Measurements from ENCODE around the gene MANSC4. TPM values are rescaled to one million over a fixed set of nuclear protein-coding genes. Genes with fewer than 3 reads are reported as not detected.
A peak's percentile ranks its signal among the peaks of the same experiment; 100 is the strongest.

MANSC4 gene
- total RNA-seq (2021; ENCODE audit: unreplicated experiment) (not detected), Bru-seq, nascent RNA (percentile 13 among the genes with signal in this experiment), BruChase-seq, experiment 1, labeled RNA remaining after a 2-hour chase (percentile 9 among the genes with signal in this experiment), BruChase-seq, experiment 2, labeled RNA remaining after a 6-hour chase (percentile 17 among the genes with signal in this experiment)
- polyA plus RNA-seq (2012; ENCODE audit: insufficient read length): not detected
- long read RNA-seq, partial matches to known transcripts: 0 of 1 reads
- long read RNA-seq, other reads (novel, unspliced or antisense): 1 of 1 reads

DNA sequence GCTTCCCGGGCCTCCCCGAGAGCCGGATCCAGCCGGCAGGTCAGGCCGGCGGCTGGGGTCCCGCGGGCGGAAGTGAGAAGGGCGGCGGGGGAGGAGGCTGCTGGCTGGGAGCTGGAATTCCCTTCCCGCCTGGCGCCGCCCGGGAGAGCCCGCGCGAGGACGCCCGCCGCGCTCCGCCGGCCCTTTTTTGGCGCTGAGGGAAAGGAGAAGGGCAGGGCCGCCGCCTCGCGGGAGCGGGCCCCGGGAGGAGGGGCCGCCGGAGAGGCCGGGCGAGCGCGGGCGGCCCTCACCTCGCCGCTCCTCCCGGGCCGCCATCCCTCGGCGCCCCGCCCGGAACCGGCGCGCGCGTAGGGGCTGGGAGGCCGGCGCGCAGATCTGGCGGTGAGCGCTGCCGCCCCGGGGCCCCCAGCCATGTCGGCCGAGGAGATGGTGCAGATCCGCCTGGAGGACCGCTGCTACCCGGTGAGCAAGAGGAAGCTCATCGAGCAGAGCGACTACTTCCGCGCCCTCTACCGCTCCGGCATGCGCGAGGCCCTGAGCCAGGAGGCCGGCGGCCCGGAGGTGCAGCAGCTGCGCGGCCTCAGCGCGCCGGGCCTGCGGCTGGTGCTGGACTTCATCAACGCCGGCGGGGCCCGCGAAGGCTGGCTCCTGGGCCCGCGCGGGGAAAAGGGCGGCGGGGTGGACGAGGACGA, at the start of gene MANSC4, which contains the start of gene KLHL42:
TSS of gene MANSC4 (minus strand) at position 317 of the 692 bp plus-strand sequence. CDS start 8,960 bp downstream, outside the sequence.
TSS of gene KLHL42 (plus strand) at position 314 of the 692 bp plus-strand sequence. CDS start at position 412, 98 bp downstream.
- intact Hi-C loops (cut with micrococcal nuclease; ENCODE audit: unreplicated experiment) (no loop called here), in situ Hi-C loops (cut with HindIII; ENCODE audit: low pct_unique_long_range_greater_than_20kb, low sequenced_read_pairs) (no loop called here)
- ChIA-PET CTCF (interaction anchor here (0.6 kb wide), 1 partner anchor 73 kb away, joined by 5 read pairs; no protein-coding TSS in a partner anchor), POLR2A (interaction anchor here (0.6 kb wide), 2 partner anchors 26 to 1132 kb away, joined by 3 read pairs; no protein-coding TSS in a partner anchor)
- ATAC-seq (peak; percentile 90), DNase-seq (ENCODE audit: low read depth, low spot score) (no peak)
- Histone ChIP-seq H3K4me3 (ENCODE audit: low read depth in 2 of 2, low read length in 2 of 2) (peak within 1 kb of the TSS; percentile 68 to 88), H3K27ac (ENCODE audit: low read length) (peak within 1 kb of the TSS; percentile 91), H3K4me1 (ENCODE audit: control insufficient read depth, insufficient read depth, low read length) (peaks cover 22% of the 10 kb centered on the region), H3K9me3 (ENCODE audit: control insufficient read depth, insufficient read depth, low read depth, low read length) (no peaks in the 10 kb centered on the region), H3K27me3 (ENCODE audit: control insufficient read depth, insufficient read depth, low read length) (no peaks in the 10 kb centered on the region), H3K36me3 (ENCODE audit: control insufficient read depth, insufficient read depth, low read length) (peaks cover 5% of the 10 kb centered on the region; the same call in 1 of the 2 replicates)
- TF ChIP-seq, protein P1, sequence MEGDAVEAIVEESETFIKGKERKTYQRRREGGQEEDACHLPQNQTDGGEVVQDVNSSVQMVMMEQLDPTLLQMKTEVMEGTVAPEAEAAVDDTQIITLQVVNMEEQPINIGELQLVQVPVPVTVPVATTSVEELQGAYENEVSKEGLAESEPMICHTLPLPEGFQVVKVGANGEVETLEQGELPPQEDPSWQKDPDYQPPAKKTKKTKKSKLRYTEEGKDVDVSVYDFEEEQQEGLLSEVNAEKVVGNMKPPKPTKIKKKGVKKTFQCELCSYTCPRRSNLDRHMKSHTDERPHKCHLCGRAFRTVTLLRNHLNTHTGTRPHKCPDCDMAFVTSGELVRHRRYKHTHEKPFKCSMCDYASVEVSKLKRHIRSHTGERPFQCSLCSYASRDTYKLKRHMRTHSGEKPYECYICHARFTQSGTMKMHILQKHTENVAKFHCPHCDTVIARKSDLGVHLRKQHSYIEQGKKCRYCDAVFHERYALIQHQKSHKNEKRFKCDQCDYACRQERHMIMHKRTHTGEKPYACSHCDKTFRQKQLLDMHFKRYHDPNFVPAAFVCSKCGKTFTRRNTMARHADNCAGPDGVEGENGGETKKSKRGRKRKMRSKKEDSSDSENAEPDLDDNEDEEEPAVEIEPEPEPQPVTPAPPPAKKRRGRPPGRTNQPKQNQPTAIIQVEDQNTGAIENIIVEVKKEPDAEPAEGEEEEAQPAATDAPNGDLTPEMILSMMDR (IDR thresholded peaks at IDR 0.05): no peak; the same call in 1 of the 2 replicates
- TF ChIP-seq SIN3A (IDR thresholded peaks at IDR 0.05; ENCODE audit: borderline replicate concordance, insufficient read depth, low read depth, low read length): 0 out of 2 replicates have a peak, but pooled peaks have one; percentile 45
- TF ChIP-seq, protein P2, sequence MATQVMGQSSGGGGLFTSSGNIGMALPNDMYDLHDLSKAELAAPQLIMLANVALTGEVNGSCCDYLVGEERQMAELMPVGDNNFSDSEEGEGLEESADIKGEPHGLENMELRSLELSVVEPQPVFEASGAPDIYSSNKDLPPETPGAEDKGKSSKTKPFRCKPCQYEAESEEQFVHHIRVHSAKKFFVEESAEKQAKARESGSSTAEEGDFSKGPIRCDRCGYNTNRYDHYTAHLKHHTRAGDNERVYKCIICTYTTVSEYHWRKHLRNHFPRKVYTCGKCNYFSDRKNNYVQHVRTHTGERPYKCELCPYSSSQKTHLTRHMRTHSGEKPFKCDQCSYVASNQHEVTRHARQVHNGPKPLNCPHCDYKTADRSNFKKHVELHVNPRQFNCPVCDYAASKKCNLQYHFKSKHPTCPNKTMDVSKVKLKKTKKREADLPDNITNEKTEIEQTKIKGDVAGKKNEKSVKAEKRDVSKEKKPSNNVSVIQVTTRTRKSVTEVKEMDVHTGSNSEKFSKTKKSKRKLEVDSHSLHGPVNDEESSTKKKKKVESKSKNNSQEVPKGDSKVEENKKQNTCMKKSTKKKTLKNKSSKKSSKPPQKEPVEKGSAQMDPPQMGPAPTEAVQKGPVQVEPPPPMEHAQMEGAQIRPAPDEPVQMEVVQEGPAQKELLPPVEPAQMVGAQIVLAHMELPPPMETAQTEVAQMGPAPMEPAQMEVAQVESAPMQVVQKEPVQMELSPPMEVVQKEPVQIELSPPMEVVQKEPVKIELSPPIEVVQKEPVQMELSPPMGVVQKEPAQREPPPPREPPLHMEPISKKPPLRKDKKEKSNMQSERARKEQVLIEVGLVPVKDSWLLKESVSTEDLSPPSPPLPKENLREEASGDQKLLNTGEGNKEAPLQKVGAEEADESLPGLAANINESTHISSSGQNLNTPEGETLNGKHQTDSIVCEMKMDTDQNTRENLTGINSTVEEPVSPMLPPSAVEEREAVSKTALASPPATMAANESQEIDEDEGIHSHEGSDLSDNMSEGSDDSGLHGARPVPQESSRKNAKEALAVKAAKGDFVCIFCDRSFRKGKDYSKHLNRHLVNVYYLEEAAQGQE (IDR thresholded peaks at IDR 0.05; ENCODE audit: insufficient read depth in 1 of 2, low read depth in 2 of 2, low read length in 1 of 2): no peak
- no TSS peak for BruUV-seq (replicated peaks)

DNA sequence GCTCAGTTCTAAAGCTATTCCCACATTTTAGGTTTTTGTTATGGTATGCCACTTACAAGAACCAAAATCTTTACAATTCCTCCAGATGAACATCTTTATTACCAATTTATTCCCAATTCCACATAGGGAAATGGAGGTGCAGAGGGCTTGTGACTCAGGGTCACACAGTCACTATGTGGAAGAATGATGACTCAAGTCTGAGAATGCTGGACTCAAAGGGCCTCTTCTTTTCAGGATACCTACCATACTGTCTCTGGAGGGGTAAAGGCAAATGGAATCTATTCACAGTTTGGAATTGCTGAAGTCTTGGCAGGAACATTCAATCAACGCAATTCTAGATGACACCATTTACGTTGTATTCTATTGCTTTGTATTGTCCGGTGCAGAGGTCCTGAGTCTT, 48.2 kb upstream of the MANSC4 start:
- DNase-seq (ENCODE audit: low read depth, low spot score) (no peak), ATAC-seq (0 out of 2 replicates have a peak, but pooled peaks have one; percentile 19)
- intact Hi-C loops (cut with micrococcal nuclease; ENCODE audit: unreplicated experiment) (no loop called here), in situ Hi-C loops (cut with HindIII; ENCODE audit: low pct_unique_long_range_greater_than_20kb, low sequenced_read_pairs) (no loop called here)
- Histone ChIP-seq H3K36me3 (ENCODE audit: control insufficient read depth, insufficient read depth, low read length) (no peaks in the 10 kb centered on the region), H3K4me1 (ENCODE audit: control insufficient read depth, insufficient read depth, low read length) (no peaks in the 10 kb centered on the region), H3K4me3 (ENCODE audit: low read depth in 2 of 2, low read length in 2 of 2) (no peak overlapping the region), H3K27ac (ENCODE audit: low read length) (no peak overlapping the region), H3K9me3 (ENCODE audit: control insufficient read depth, insufficient read depth, low read depth, low read length) (no peaks in the 10 kb centered on the region), H3K27me3 (ENCODE audit: control insufficient read depth, insufficient read depth, low read length) (no peaks in the 10 kb centered on the region)
- TF ChIP-seq, protein P1 (IDR thresholded peaks at IDR 0.05): no peak; the same call in 1 of the 2 replicates
- CTCF ChIA-PET: no interaction called here
- no TSS peak for BruUV-seq (replicated peaks)
- POLR2A ChIA-PET: no interaction called here
